Measurements from ENCODE around the gene PHLPP2.
"Not testable (repeated sequence)": the region's sequence is repeated elsewhere in the genome, so short reads cannot be mapped to it uniquely, and the experiment has no call there.

Gene PHLPP2

DNA sequence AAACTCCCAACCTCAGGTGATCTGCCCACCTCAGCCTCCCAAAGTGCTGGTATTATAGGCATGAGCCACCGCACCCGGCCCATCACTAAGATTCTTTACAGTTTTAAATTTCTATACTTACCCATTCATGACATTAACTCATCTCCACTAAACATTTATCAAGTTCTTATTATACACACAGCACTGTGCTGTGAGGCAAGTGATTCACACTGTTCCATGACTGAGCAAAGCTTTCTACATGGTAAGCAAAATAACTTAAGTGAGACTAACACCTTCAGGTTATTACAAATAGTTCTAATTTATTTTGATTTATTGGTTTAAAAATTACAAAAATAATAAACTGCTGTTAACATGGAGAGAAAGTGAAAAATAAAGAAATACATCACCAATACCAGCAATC lies 65.0 kb downstream of the PHLPP2 start:
- DNase-seq: no peak

DNA sequence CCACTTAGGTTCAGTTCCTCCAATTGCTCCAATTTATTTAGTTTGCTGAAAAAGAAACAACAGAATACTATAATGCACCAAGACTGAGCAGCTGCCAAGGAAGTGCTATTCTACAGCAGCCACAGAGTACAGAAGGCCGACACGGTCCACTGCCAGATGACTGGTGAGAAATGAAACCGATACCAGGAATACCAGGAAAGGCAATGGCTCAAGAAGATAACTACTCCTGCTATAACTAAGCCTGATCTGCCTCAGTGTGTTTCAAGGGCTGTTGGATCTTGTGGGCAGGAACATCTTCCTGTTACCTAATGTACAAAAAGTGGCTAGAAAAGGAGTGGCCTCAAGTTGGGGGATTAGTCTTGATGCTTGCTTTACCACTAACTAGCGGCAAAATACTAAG lies 65.7 kb downstream of the PHLPP2 start:
- no peak for DNase-seq

DNA sequence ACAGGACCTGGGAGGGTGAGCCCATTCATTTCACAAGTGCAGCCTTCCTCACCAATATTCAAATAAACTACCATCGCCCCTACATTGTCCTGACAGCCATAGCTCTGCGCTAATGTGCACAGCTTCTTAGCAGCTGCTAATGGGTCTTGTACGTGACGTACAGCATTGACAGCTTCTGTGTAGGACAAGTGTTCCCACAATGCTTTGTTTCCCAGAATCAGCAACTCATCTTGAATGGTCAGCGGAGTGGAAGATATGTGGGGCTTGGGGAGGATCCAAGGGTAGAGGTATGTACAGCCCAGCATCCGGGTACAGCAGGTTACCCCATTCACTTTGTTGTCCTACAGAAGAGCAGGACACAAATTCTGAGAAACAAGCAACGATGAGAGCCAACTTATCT lies 74.8 kb downstream of the PHLPP2 start:
- DNase-seq: no peak

DNA sequence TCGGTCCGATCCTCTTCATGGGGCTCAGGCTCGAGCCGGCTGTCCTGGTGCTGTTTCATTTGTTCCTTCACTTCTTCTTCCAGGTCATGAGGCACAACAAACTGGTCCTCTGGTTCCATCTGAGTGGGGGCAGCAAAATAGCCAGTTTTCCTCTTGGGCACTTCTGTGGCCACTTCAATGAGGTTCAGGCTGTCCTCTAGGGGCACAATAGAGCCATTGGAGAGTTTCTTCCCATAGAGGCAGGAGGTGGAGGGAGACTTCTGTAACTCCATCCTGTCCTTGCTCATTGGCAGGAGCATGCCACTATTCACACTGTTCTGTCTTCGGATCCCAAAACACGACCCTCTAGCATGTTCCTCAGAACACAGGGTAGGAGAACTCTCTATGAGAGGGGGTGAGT lies 75.6 kb downstream of the PHLPP2 start:
- no peak for DNase-seq

DNA sequence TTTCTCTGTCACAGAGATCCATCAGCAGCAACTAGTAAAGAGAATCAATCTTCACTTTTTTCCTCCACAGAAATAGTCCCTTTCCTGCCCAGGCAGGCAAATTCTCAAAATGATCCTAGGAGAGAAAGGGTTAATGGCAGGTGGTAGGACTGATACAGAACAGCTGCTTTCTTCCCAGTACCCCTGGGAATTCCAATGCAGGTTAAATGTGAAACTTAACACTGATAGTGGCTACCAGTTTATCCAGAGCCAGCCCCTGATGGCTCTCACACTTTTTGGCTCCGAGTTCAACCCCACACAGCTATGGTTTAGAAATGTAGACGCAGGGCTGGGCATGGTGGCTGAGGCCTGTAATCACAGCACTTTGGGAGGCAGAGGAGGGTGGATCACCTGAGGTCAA lies 76.3 kb downstream of the PHLPP2 start:
- no peak for DNase-seq

DNA sequence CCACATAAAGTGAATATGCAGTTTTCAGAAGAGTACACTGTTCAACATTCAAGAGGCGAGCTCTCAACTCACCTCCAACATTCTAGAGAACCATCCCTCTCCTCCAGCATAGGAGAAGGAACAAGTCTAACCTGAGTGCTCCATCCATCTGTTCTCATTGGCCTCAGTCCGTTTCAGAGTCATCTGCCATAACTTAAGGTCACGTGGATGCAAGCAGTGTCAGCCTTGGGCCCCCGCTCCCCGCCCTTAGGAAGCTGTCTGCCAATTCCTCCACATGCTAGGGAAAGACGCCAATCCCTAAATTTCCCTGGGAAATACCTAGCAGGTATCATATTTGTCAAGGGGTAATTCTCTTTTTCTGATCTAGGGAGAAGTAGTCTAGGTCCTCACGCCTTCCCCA lies 77.1 kb downstream of the PHLPP2 start:
- DNase-seq: no peak

DNA sequence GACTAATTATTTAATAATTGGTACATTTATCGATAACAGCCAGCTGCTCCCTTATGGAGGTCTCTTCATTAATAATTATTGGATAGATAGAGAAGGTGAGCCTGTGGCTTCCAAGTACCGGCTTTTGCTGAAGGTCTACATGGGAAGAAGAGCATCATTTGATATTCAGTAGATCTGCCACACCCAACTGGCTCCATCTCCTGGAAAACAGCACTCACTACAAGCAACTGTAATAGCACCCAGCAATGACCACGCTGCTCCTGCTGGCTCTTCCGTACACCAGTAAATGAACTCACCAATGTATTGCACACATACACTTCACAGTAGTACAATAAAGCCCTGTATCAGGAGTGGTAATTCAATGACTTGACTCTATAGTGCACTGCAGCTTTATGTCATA lies 79.1 kb downstream of the PHLPP2 start:
- DNase-seq: no peak

DNA sequence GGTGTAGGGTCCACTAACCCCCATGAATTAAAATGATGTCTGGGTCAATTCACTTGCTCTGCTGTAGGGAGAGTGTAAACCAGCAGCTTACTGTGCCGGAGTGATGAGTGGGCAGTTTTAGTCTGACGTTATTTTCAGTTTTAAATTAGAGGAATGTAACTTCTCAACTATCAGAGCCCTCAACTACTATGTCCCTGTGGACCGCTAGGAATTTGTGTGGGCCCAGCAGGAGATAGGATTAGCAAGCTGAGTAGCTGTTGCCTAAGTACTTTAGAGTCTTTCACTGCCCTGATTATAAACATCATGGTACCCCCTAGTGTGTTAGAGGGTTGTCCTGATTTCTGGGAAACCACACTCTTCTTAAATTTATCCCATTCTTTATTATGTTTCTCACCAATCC lies 87.1 kb downstream of the PHLPP2 start:
- DNase-seq: no peak

DNA sequence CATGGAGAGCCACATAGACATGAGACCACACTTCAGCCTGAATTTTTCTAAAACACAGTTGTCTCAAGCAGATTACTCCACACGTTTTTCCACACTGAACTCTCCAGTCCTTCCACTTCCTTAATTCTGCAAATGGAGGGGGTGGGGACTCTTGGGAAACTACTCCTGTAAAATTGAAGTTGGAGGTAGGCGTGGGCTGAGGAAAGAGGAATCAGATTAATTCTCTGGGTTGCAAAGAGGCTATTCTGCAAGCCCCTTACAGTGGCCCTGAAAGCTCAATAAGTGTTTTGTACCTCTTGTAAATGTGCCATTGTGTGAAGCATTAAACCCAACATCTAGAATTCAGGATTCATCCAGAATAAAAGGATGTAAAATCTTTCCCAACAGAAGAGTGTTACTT lies 88.9 kb downstream of the PHLPP2 start:
- no peak for DNase-seq

DNA sequence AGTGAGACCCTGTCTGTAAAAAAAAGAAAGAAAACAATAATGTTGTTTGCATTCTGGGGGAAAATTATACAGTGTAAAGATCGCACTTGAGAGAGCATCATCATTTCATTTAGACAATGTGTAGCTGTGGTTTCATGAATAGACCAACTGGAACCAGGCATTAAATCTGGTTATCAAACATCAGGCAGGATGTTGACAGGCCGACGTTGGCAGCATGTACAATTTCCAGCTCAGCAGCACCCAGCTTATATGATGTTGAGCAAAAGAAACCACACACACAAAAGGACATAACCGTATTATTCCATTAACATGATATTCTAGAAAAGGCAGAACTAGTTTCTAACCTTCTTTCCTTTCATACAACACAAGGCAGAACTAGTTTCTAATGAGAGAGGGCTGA lies 92.7 kb downstream of the PHLPP2 start:
- DNase-seq: no peak

DNA sequence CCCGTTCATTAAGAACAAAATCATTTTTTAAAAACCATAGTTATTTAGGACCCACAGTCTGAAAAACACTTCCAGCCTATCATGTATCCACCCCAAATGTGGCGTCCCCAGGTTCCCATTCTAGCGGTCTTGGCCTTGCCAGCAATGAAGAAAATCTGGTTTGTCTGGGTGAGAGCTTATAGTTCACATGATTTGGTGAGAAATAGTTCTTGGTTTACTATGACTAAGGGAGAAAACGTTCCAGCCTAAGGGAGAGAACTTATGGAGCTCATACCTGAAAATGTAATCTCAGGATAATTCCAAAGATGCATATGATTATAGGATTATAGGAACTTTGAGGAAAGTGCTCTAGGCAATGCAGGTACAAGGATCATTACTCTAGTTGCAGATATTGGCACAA lies 93.7 kb downstream of the PHLPP2 start:
- DNase-seq: no peak

DNA sequence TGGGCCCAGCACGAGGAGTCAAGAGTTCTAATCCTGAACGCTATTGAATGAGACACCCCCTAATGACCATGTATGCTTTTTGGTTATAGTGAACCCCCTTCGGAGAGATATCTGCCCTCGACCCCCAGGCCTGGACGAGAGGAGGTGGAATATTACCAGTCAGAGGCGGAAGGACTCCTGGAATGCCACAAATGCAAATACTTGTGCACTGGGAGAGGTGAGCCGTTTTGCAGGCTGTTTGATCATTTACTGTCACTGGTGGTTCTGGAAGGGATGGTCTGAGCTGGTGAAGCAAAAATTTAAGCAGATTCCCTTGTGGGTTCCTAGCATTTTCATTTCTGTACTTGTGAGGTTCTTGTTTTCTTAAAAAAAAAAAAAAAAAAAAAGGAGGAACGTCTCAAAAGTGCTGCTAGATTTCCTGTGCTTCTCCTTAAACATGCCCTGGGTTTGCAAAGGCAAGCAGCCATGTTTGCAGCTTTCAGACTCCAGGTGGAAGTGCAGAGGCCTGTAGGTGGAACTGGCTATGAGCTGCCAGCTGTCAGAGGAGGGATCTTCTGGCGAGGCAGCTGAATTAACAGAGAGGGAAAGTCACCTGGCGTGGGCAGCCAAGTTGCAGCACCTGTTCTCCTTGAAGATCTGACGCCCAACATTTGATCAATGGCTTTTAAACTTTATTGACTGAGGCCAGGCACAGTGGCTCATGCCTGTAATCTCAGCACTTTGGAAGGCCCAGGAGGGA lies 95.1 kb downstream of the PHLPP2 start:
- no peak for DNase-seq

DNA sequence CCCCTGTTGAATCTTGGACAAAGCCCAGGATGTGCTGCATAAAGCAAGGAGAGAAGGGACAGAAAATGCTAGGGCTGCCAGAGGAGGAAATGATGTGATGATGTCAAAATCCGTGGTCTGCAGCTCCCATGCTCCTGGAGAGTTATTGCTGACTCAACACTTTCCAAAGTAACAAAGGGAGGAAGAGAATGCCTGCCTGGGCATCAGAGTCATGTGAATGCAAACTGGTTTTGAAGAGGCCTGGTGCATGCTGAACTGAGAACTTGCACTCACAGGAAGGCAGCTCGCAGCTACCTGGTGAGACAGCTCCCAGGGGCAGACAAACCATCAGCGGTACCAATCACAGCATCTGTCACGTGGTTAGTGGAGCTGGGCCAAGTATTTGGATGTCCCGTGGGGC lies 95.7 kb downstream of the PHLPP2 start:
- DNase-seq: no peak

DNA sequence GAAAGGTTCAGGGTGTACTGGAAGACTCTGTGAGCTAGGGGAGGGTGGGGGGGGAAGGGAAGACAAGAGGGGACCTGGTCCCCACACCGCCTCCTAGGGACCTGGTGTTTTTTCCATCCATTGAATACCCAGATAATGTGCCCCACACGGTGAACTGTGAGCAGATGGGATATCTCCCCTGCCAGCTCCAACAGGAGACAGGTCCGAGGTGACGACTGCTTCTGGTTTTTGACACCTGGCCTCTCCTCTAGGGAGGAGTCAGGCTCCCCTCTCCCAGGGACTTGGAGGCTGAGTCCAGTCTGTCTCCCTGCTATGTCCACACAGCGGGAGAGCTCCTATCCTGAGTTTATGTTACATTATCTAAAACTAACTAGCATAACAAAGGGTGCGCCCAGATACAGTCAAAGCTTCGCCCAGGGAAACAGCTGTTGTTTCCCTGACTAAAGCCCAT lies 96.7 kb downstream of the PHLPP2 start:
- no peak for DNase-seq

DNA sequence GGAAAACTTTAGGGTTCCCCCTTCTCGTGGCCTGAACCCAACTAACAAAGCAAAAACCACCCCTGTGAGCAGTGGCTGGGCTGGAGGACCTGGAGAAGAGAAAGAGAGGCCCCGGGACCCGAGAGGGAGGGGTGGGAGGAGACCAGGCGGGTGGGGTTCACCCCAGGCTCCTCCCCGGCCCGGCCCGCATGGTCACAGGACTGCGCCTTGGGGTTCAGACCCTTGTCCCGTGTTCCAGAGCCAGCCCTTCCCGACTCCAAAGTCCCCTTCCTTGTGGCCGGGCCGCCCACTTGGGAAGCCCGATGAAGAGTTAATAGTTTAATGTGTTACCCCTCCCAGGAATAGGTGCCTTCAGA lies 97.7 kb downstream of the PHLPP2 start:
- DNase-seq: no peak

DNA sequence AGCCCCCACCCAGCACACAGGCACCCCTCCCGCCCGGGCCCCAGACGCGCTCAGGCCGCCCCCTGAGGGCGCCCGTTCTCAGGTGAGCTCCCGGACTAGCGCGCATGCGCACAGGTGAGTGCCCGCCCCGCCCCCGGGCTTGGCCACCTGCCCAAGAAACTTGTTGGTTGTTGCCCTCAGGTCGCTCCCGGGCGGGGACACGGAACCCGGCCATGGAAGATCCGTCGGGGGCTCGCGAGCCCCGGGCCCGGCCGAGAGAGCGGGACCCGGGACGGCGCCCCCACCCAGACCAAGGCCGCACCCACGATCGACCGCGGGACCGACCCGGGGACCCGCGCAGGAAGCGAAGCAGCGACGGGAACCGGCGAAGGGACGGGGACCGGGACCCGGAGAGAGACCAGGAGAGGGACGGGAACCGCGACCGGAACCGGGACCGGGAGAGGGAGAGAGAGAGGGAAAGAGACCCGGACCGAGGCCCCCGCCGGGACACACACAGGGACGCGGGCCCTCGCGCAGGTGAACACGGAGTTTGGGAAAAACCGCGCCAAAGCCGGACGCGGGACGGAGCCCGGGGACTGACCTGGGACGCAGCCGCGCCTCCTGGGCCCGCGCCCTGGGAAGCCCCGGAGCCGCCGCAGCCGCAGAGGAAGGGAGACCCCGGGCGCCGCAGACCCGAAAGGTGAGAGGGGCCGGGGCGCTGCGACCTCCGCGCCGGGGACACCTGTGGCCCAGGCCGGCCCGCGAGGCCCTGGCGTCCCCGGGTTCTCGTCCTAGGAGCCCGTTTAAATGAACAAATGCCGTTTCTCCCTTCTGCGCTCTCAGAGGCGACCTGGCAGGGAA lies 98.3 kb downstream of the PHLPP2 start, which contains the start of gene MARVELD3:
Gene MARVELD3 (plus strand): TSS at position 167 of the 840 bp plus-strand sequence. CDS start 46 bp downstream, at position 213.
- DNase-seq: no peak

DNA sequence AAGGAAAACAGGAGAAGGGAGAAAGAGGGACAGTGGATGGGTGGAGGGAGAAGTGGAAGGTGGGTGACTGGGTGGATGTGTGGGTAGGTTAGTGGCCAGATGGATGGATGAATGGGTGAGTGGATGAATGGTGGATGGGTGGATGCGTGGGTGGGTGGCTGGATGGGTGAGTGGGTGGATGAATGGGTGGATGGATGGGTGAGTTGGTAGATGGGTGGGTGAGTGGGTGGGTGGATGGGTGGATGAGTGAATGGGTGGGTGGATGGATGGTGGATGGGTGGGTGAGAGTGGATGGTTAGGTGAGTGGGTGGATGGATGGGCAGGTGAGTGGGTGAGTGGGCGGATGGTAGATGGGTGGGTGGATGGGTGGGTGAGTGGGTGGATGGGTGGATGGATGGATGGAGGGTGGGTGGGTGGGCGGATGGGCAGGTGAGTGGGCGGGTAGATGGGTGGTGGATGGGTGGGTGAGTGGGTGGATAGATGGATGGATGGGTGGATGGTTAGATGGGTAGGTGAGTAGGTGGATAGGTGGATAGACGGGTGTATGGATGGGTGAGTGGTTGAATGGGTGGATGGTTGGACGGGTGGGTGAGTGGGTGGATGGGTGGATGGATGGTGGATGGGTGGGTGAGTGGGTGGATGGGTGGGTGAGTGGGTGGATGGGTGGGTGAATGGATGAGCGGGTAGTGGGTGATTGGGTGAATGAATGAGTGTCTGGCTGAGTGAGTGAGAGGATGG lies 99.2 kb downstream of the PHLPP2 start:
- no peak for DNase-seq

DNA sequence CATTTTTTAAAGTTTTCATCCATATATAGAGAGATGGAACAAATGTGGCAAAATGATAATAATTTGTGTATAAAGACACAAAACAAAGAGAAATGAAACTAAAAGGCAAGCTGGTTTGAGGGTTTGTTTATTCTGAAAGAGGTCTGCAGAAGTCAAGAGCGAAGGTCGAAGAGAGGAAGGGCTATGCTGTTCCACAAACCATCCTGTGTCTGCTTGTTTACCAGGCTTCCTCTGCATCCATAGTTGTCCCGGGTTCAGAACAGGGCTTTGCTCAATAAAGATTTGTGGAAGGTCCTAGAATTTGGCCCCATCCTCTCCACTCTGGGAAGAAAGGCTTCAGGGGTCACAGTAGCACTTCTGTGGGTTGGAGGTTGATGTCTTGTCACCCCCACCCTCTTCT lies 100.9 kb downstream of the PHLPP2 start:
- no peak for DNase-seq

DNA sequence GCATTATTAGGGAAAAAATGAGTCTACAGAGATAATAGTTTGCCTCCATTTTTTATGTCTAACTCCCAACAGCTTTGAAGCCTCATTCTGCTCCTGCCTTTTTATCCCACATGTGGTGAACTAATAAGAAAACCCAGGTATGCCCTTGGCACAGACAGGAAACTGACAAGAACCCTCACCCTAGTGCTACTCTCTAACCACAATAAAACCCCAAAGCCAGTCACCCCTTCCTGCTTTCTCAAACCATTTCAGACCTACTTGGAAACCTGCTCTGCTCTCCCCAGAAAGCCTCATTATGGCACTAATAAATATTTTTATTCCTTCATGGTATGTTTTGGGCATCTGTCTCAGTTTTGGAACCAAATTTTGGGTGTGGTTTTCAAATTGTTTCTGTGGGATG lies 102.4 kb downstream of the PHLPP2 start:
- DNase-seq: no peak

DNA sequence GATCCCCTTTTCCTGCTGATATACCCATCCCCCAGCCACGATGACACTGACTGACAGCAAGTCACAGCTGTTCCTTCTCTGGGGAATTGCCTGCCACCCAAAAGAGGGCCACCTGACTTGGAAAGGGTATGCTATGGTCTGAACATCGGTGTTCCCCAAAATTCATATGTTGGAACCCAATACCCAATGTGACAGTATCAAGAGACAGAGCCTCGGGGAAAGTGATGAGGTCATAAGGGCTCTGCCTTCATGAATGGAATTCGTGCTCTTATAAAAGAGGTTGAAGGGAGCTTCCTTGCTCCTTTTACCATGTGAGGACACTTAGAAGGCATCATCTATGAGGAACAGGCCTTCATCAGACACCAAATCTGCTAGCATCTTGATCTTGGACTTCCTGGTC lies 106.1 kb downstream of the PHLPP2 start:
- no peak for DNase-seq

DNA sequence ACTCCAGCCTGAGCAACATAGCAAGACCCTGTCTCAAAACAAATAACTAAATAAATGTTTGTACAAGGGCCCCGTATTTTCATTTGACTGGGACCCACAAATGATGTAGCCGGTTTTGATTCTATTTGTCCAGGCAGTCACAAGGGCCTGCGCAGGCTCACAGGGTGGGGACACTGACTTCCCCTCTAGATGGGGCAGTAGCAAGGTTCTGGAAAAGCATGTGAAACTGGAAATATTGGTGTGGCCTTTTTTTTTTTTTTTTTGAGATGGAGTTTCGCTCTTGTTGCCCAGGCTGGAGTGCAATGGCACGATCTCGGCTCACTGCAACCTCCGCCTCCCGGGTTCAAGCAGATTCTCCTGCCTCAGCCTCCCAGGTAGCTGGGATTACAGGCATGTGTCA lies 109.5 kb downstream of the PHLPP2 start:
- not testable (repeated sequence) for DNase-seq

DNA sequence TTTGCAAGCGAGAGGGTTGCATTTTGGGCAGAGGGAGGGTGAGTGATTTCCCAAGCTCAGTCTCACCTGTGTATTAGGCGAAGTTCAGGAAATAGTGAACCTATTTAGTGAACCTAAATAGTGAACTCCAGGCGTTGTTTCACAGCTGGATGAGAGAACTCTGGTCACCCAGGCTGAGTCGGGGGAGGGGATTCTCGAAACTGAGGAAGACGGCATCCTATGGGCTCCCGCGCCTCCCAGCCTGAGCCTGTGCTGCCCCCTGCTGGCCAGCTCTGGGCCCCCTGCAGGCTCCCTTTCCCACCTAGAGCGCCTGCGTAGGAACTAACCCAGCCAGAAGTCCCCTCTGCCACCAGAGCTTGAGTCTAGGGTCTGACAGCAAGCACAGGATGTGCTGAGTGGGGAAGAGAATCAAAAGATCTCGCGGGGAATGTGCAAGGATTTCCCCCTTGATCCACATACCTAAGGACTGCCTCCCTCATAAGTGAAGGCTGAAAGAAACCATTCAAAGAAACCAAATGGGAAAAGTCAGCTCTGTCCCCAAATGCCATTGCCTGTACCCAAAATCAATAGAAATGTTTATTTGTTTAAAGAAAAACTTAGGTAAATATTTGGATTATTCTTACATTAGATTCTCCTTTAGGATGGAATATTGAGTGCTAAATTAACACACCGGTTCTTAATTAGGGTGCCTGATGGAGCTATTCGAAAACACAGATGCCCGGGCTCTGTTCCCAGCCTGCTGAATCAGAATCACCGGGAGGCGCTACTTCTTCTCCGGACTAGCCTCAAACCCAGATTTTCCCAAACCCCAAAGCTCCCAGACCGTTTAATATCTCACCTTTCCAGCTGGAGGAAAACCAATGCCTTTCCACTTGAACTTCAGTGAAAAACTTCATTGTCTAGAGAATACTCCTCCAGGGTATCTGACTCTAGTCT lies 113.3 kb downstream of the PHLPP2 start:
- no peak for DNase-seq

DNA sequence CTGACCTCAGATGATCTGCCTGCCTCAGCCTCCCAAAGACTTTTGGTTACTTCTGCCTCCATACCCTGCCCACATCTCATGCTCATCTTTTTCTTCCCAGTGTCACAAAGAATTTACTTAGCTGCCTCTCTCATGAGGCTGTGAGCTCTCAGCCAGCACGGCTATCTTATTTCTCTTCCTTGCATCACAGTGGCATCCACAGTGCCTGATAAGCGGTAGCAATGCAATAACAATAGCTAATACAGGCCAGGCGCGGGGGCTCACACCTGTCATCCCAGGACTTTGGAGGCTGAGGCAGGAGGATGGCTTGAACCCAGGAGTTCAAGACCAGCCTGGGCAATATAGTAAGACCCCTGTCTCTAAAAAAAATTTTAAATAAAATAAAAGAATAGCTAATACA lies 114.1 kb downstream of the PHLPP2 start:
- no peak for DNase-seq
